Endothelial cell (in vitro differentiated cells): ENCODE results near the gene KCNJ6. TPM values are rescaled to one million over a fixed set of nuclear protein-coding genes. Genes with fewer than 3 reads are reported as not detected.

Source experiments
- DNase-seq: peaks from one replicate; pipeline ENCODE4 v3.0.0; 2021; ENCODE audit warnings: low spot score
- H3K27ac Mint-ChIP-seq: one replicate; pipeline ENCODE4 v1.8.0; 2021; ENCODE audit warnings: mixed read lengths, inconsistent platforms; ENCODE audit not compliant: unreplicated experiment
- H3K27me3 Mint-ChIP-seq: one replicate; pipeline ENCODE4 v1.8.0; 2021; ENCODE audit warnings: mild to moderate bottlenecking, moderate library complexity, mixed read lengths, inconsistent platforms; ENCODE audit not compliant: unreplicated experiment
- H3K36me3 Mint-ChIP-seq: one replicate; pipeline ENCODE4 v1.8.0; 2021; ENCODE audit warnings: mild to moderate bottlenecking, low read depth, mixed read lengths, inconsistent platforms; ENCODE audit not compliant: unreplicated experiment
- H3K4me1 Mint-ChIP-seq: one replicate; pipeline ENCODE4 v1.8.0; 2021; ENCODE audit warnings: mild to moderate bottlenecking, mixed read lengths, inconsistent platforms; ENCODE audit not compliant: unreplicated experiment
- H3K4me3 Mint-ChIP-seq: one replicate; pipeline ENCODE4 v1.8.0; 2021; ENCODE audit warnings: mild to moderate bottlenecking, mixed read lengths, inconsistent platforms; ENCODE audit not compliant: unreplicated experiment
- H3K9me3 Mint-ChIP-seq: one replicate; pipeline ENCODE4 v1.8.0; 2021; ENCODE audit warnings: mixed read lengths, inconsistent platforms; ENCODE audit not compliant: unreplicated experiment
- total RNA-seq: library from RNA; stranded (reverse); fragmentation: NEBNext Ultra II Directional; extraction: Animal tissue kit (Norgen Biotek cat#: 25700); gene quantifications from one replicate; pipeline ENCODE4 v1.2.1, GENCODE V29; 2021; ENCODE audit not compliant: unreplicated experiment
- TF ChIP-seq, protein P1 (sequence below): fragments of 200-600 bp; sonication (generic); IDR thresholded peaks from one replicate; pipeline ENCODE4 v1.5.0; 2021; ENCODE audit warnings: antibody characterized with exemption; ENCODE audit not compliant: unreplicated experiment

KCNJ6 gene
- total RNA-seq, 1 donor from 2014 or later: 0.41 TPM

DNA sequence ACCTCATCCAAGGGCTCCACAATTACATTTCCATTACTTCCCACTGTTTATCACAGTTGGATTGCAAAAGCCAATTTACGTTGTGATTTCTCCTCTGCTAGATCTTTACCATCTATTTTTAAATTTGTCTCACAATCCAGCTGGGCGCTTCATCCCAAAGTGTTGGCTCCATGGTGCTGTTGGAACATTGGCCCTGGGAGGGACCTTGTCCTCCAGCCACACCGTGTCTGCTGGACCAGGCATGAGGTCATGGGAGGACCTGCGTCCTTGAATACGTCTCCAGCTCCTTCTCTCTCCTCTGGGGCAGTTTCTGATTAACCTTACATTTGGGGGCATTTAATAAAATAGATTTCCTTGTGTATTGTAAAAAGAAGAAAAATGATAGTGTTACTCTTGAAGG, 125.4 kb downstream of the KCNJ6 start:
- H3K4me3 Mint-ChIP-seq: no peak overlapping the region
- H3K27me3 Mint-ChIP-seq: peaks cover 2% of the 10 kb centered on the region
- H3K4me1 Mint-ChIP-seq: no peaks in the 10 kb centered on the region
- no peak for DNase-seq
- TF ChIP-seq, protein P1, sequence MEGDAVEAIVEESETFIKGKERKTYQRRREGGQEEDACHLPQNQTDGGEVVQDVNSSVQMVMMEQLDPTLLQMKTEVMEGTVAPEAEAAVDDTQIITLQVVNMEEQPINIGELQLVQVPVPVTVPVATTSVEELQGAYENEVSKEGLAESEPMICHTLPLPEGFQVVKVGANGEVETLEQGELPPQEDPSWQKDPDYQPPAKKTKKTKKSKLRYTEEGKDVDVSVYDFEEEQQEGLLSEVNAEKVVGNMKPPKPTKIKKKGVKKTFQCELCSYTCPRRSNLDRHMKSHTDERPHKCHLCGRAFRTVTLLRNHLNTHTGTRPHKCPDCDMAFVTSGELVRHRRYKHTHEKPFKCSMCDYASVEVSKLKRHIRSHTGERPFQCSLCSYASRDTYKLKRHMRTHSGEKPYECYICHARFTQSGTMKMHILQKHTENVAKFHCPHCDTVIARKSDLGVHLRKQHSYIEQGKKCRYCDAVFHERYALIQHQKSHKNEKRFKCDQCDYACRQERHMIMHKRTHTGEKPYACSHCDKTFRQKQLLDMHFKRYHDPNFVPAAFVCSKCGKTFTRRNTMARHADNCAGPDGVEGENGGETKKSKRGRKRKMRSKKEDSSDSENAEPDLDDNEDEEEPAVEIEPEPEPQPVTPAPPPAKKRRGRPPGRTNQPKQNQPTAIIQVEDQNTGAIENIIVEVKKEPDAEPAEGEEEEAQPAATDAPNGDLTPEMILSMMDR: no peak
- H3K9me3 Mint-ChIP-seq: no peaks in the 10 kb centered on the region
- no peaks in the 10 kb centered on the region for H3K36me3 Mint-ChIP-seq
- no peak overlapping the region for H3K27ac Mint-ChIP-seq

- no peak overlapping the region for H3K27ac Mint-ChIP-seq
- DNase-seq: no peak
- H3K27me3 Mint-ChIP-seq: peaks cover 2% of the 10 kb centered on the region
- H3K4me3 Mint-ChIP-seq: no peak overlapping the region
- no peaks in the 10 kb centered on the region for H3K4me1 Mint-ChIP-seq
- no peaks in the 10 kb centered on the region for H3K36me3 Mint-ChIP-seq
- TF ChIP-seq, protein P1: no peak
- H3K9me3 Mint-ChIP-seq: no peaks in the 10 kb centered on the region
These were observed 127.8 kb downstream of the KCNJ6 start for GRCh38 chr21:37788503-37788902.

GRCh38 chr21:37787456-37787855, 128.8 kb downstream of the KCNJ6 start:
- Mint-ChIP-seq H3K4me3 (no peak overlapping the region), H3K4me1 (no peaks in the 10 kb centered on the region), H3K9me3 (no peaks in the 10 kb centered on the region), H3K27ac (no peak overlapping the region), H3K27me3 (peaks cover 2% of the 10 kb centered on the region), H3K36me3 (no peaks in the 10 kb centered on the region)
- TF ChIP-seq, protein P1: no peak
- DNase-seq: no peak

GRCh38 chr21:37784591-37785318, 131.5 kb downstream of the KCNJ6 start:
- DNase-seq: no peak
- Mint-ChIP-seq H3K36me3 (no peaks in the 10 kb centered on the region), H3K4me1 (no peaks in the 10 kb centered on the region), H3K4me3 (no peak overlapping the region), H3K27ac (no peak overlapping the region), H3K9me3 (no peaks in the 10 kb centered on the region), H3K27me3 (peaks cover 2% of the 10 kb centered on the region)
- TF ChIP-seq, protein P1: no peak

- Mint-ChIP-seq H3K4me1 (no peaks in the 10 kb centered on the region), H3K4me3 (no peak overlapping the region), H3K9me3 (no peaks in the 10 kb centered on the region), H3K27ac (no peak overlapping the region), H3K27me3 (peaks cover 2% of the 10 kb centered on the region), H3K36me3 (no peaks in the 10 kb centered on the region)
- DNase-seq: no peak
- TF ChIP-seq, protein P1: no peak
These were observed 133.2 kb downstream of the KCNJ6 start for GRCh38 chr21:37783016-37783415.
